NCI-H774 (cell line): ENCODE results near the gene GREM1.

ENCODE experiments used
- DNase-seq: peaks from one replicate; lab custom pipeline; 2025; lab: John Stamatoyannopoulos, UW

The GREM1 gene

GRCh38 chr15:32694222-32694983 is 23.4 kb upstream of the GREM1 start:
- no peak for DNase-seq

GRCh38 chr15:32698773-32699390 is 18.9 kb upstream of the GREM1 start:
- no peak for DNase-seq

GRCh38 chr15:32700501-32701150 is 17.2 kb upstream of the GREM1 start:
- no peak for DNase-seq

- no peak for DNase-seq
Observed at GRCh38 chr15:32701863-32702262, 15.9 kb upstream of the GREM1 start.

- no peak for DNase-seq
Observed at GRCh38 chr15:32704395-32704981, 13.3 kb upstream of the GREM1 start.

- DNase-seq: no peak
Observed at GRCh38 chr15:32705446-32705845, 12.4 kb upstream of the GREM1 start.

- no peak for DNase-seq
Observed at GRCh38 chr15:32706704-32707103, 11.1 kb upstream of the GREM1 start.

- DNase-seq: no peak
Observed at GRCh38 chr15:32707436-32707835, 10.4 kb upstream of the GREM1 start.

GRCh38 chr15:32709295-32710033 is 8.3 kb upstream of the GREM1 start:
- DNase-seq: no peak

GRCh38 chr15:32715276-32715675 is 2.5 kb upstream of the GREM1 start:
- no peak for DNase-seq

GRCh38 chr15:32716216-32716914 is 1.4 kb upstream of the GREM1 start:
- no peak for DNase-seq

- no peak for DNase-seq
Observed at GRCh38 chr15:32716915-32717425, 834 bp upstream of the GREM1 start.

- no peak for DNase-seq
Observed at GRCh38 chr15:32718227-32718820, 520 bp downstream of the GREM1 start.

GRCh38 chr15:32718821-32719716 is 1.3 kb downstream of the GREM1 start:
- DNase-seq: peak; percentile 28

GRCh38 chr15:32721596-32721995 is 3.8 kb downstream of the GREM1 start:
- DNase-seq: no peak

GRCh38 chr15:32722136-32722535 is 4.3 kb downstream of the GREM1 start:
- DNase-seq: no peak

GRCh38 chr15:32723171-32723948 is 5.6 kb downstream of the GREM1 start:
- DNase-seq: no peak

GRCh38 chr15:32729700-32730395 is 12.0 kb downstream of the GREM1 start:
- DNase-seq: no peak
